Caco-2 (cell line): ENCODE data around the gene GOPC. TPM values are rescaled to one million over a fixed set of nuclear protein-coding genes. Genes with fewer than 3 reads are reported as not detected.
"Not testable (repeated sequence)": the region's sequence is repeated elsewhere in the genome, so short reads cannot be mapped to it uniquely, and the experiment has no call there.

Experiments
- BruUV-seq: library from RNA; stranded (reverse); fragments of 400-500 nt; replicated peaks from 2 replicates; lab custom pipeline; 2021; lab: Mats Ljungman, UMichigan
- CTCF ChIA-PET: fragments of 300-600 bp; sonication (Branson Sonifier 250); formaldehyde crosslinking; loops from one replicate; lab custom pipeline; 2022; ENCODE audit warnings: antibody characterized with exemption; lab: Charles Lee
- POLR2A ChIA-PET: fragments of 300-600 bp; sonication (Branson Sonifier 250); formaldehyde crosslinking; loops from one replicate; lab custom pipeline; 2022; ENCODE audit warnings: antibody characterized with exemption; lab: Charles Lee
- DNase-seq, 2 experiments: peaks; one replicate each; pipeline versions ENCODE4 v3.0.0 to v3.0.0-alpha.2; 2020 to 2022
- H3K27me3 ChIP-seq: replicated peaks from 2 replicates; pipeline ENCODE4 v1.6.0; 2011; ENCODE audit warnings: low read length; ENCODE audit not compliant: control insufficient read depth, insufficient read depth
- H3K36me3 ChIP-seq: 2 replicates; pipeline ENCODE4 v1.5.1; 2011; ENCODE audit warnings: low read length; ENCODE audit not compliant: control insufficient read depth, insufficient read depth
- H3K4me1 ChIP-seq: fragments of 250-450 bp; sonication (Bioruptor Pico); 2 replicates; pipeline ENCODE4 v1.5.1; 2020; ENCODE audit warnings: mild to moderate bottlenecking
- H3K4me3 ChIP-seq: 2 replicates; pipeline ENCODE4 v1.5.1; 2011; ENCODE audit warnings: low read depth, mild to moderate bottlenecking, control low read depth, low read length
- H3K9me3 ChIP-seq: fragments of 250-450 bp; sonication (Bioruptor Pico); 2 replicates; pipeline ENCODE4 v1.5.1; 2020; ENCODE audit warnings: mild to moderate bottlenecking, moderate library complexity
- H3K27ac Mint-ChIP-seq: one replicate; pipeline ENCODE4 v1.8.0; 2022; ENCODE audit warnings: mixed read lengths; ENCODE audit not compliant: unreplicated experiment
- H3K27me3 Mint-ChIP-seq: one replicate; pipeline ENCODE4 v1.8.0; 2022; ENCODE audit warnings: mixed read lengths; ENCODE audit not compliant: insufficient read depth, unreplicated experiment
- H3K36me3 Mint-ChIP-seq: one replicate; pipeline ENCODE4 v1.8.0; 2022; ENCODE audit warnings: mild to moderate bottlenecking, mixed read lengths; ENCODE audit not compliant: insufficient read depth, unreplicated experiment
- H3K4me1 Mint-ChIP-seq: one replicate; pipeline ENCODE4 v1.8.0; 2022; ENCODE audit warnings: low read depth, mixed read lengths; ENCODE audit not compliant: unreplicated experiment
- H3K4me3 Mint-ChIP-seq: one replicate; pipeline ENCODE4 v1.8.0; 2022; ENCODE audit warnings: mild to moderate bottlenecking, moderate library complexity, mixed read lengths; ENCODE audit not compliant: unreplicated experiment
- H3K9me3 Mint-ChIP-seq: one replicate; pipeline ENCODE4 v1.8.0; 2022; ENCODE audit warnings: mixed read lengths; ENCODE audit not compliant: unreplicated experiment
- CTCF ChIP-seq, 2 experiments: fragments of 200-600 bp in 1 of 2; IDR thresholded peaks; 1 replicate in 1 of 2; 2 replicates in 1 of 2; pipeline versions ENCODE4 v1.5.1 to v1.8.0; 2011 to 2022; ENCODE audit warnings: antibody characterized with exemption in 1 of 2, control low read depth in 1 of 2, inconsistent platforms in 1 of 2, low read depth in 1 of 2, low read length in 1 of 2, mild to moderate bottlenecking in 1 of 2, moderate library complexity in 1 of 2; ENCODE audit not compliant: insufficient read depth in 1 of 2, severe bottlenecking in 1 of 2, unreplicated experiment in 1 of 2
- intact Hi-C: fragments of 100-400 bp; cut with micrococcal nuclease; formaldehyde crosslinking; loops from one replicate; pipeline ENCODE4 v1.10.0; 2022; ENCODE audit not compliant: unreplicated experiment
- total RNA-seq: library from RNA; stranded (reverse); gene quantifications from 2 replicates; pipeline ENCODE4 v1.2.3, GENCODE V29; 2022

GOPC gene
- total RNA-seq, 1 experiment from 2014 or later, result 29.0 TPM

- Mint-ChIP-seq H3K36me3 (peaks cover 60% of the 10 kb centered on the region), H3K27ac (peak overlapping the region; percentile 94), H3K4me3 (no peak overlapping the region), H3K9me3 (no peaks in the 10 kb centered on the region), H3K4me1 (peaks cover 46% of the 10 kb centered on the region), H3K27me3 (no peaks in the 10 kb centered on the region)
- Histone ChIP-seq H3K4me3 (no peak overlapping the region), H3K27me3 (no peaks in the 10 kb centered on the region), H3K9me3 (no peaks in the 10 kb centered on the region), H3K4me1 (peaks cover 58% of the 10 kb centered on the region), H3K36me3 (no peaks in the 10 kb centered on the region)
- CTCF ChIA-PET, result no interaction called here
- no peak for DNase-seq
- TF ChIP-seq CTCF (IDR thresholded peaks at IDR 0.05; ENCODE audit: insufficient read depth in 1 of 2, low read depth in 1 of 2, low read length in 1 of 2, severe bottlenecking in 1 of 2, unreplicated experiment in 1 of 2), result no peak
- intact Hi-C loops, result no loop called here
- no TSS peak for BruUV-seq
- POLR2A ChIA-PET, result no interaction called here
Observed at GRCh38 chr6:117518870-117519269, 83.4 kb downstream of the GOPC start.

GRCh38 chr6:117517995-117518394 lies 84.3 kb downstream of the GOPC start:
- H3K4me3 Mint-ChIP-seq, H3K27me3 Mint-ChIP-seq, H3K9me3 ChIP-seq, BruUV-seq, H3K9me3 Mint-ChIP-seq, H3K36me3 ChIP-seq, DNase-seq, H3K4me3 ChIP-seq, POLR2A ChIA-PET, H3K27me3 ChIP-seq, intact Hi-C loops: not testable (repeated sequence)
- CTCF ChIA-PET, result interaction anchor here (0.6 kb wide), 1 partner anchor 555 kb away, joined by 3 read pairs; no protein-coding TSS in a partner anchor
- H3K4me1 Mint-ChIP-seq, result peaks cover 55% of the 10 kb centered on the region
- peak overlapping the region; percentile 94 for H3K27ac Mint-ChIP-seq
- peaks cover 57% of the 10 kb centered on the region for H3K36me3 Mint-ChIP-seq
- H3K4me1 ChIP-seq, result peaks cover 67% of the 10 kb centered on the region

GRCh38 chr6:117515326-117515725 lies 87.0 kb downstream of the GOPC start:
- DNase-seq, result peak in 1 of 2 experiments; percentile 42
- H3K4me3 ChIP-seq, result no peak overlapping the region
- no peaks in the 10 kb centered on the region for H3K9me3 ChIP-seq
- peak overlapping the region; percentile 5 for H3K4me3 Mint-ChIP-seq
- H3K9me3 Mint-ChIP-seq, result no peaks in the 10 kb centered on the region
- no peak for TF ChIP-seq CTCF (IDR thresholded peaks at IDR 0.05; ENCODE audit: insufficient read depth in 1 of 2, low read depth in 1 of 2, low read length in 1 of 2, severe bottlenecking in 1 of 2, unreplicated experiment in 1 of 2)
- H3K4me1 ChIP-seq, result peaks cover 88% of the 10 kb centered on the region
- H3K27me3 Mint-ChIP-seq, result no peaks in the 10 kb centered on the region
- no TSS peak for BruUV-seq
- intact Hi-C loops, result loop anchor here (1.0 kb wide), 4 partner anchors 11 to 35 kb away; partner anchors contain the start of gene DCBLD1
- no peaks in the 10 kb centered on the region for H3K36me3 ChIP-seq
- no peaks in the 10 kb centered on the region for H3K27me3 ChIP-seq
- peaks cover 68% of the 10 kb centered on the region for H3K36me3 Mint-ChIP-seq
- H3K4me1 Mint-ChIP-seq, result peaks cover 60% of the 10 kb centered on the region
- peak overlapping the region; percentile 94 for H3K27ac Mint-ChIP-seq
- ChIA-PET POLR2A (no interaction called here), CTCF (no interaction called here)
